WTC11 (cell line): ENCODE measurements around the gene EGF.

Experiments
- AFF4 ChIP-seq: sonication (generic); formaldehyde crosslinking; IDR thresholded peaks from 2 replicates; pipeline ENCODE4 v1.8.1; 2023; ENCODE audit warnings: mild to moderate bottlenecking, missing genetic modification reagents, borderline replicate concordance
- CREB1 ChIP-seq: sonication (generic); formaldehyde crosslinking; IDR thresholded peaks from 2 replicates; pipeline ENCODE4 v1.8.0; 2023; ENCODE audit warnings: mild to moderate bottlenecking, missing genetic modification reagents
- CTCF ChIP-seq: fragments of 200-600 bp; IDR thresholded peaks from 2 replicates; pipeline ENCODE4 v1.8.0; 2022; ENCODE audit warnings: antibody characterized with exemption
- E2F5 ChIP-seq: sonication (generic); formaldehyde crosslinking; IDR thresholded peaks from 2 replicates; pipeline ENCODE4 v1.8.1; 2022; ENCODE audit warnings: mild to moderate bottlenecking, moderate library complexity, missing genetic modification reagents
- ETV6 ChIP-seq: sonication (generic); formaldehyde crosslinking; IDR thresholded peaks from 2 replicates; pipeline ENCODE4 v1.8.1; 2022; ENCODE audit warnings: mild to moderate bottlenecking, missing genetic modification reagents
- FOXK1 ChIP-seq: sonication (generic); formaldehyde crosslinking; IDR thresholded peaks from 2 replicates; pipeline ENCODE4 v1.8.0; 2022; ENCODE audit warnings: mild to moderate bottlenecking, moderate library complexity, missing genetic modification reagents
- MAX ChIP-seq: sonication (generic); formaldehyde crosslinking; IDR thresholded peaks from 2 replicates; pipeline ENCODE4 v1.8.0; 2022; ENCODE audit warnings: mild to moderate bottlenecking, missing genetic modification reagents
- MXD4 ChIP-seq: fragments of 250-450 bp; sonication (Bioruptor Pico); IDR thresholded peaks from 2 replicates; pipeline ENCODE4 v1.8.0; 2021; ENCODE audit warnings: mild to moderate bottlenecking, moderate library complexity, borderline replicate concordance
- NFE2L1 ChIP-seq: sonication (generic); formaldehyde crosslinking; IDR thresholded peaks from 2 replicates; pipeline ENCODE4 v1.8.1; 2023; ENCODE audit warnings: missing genetic modification reagents
- TP53 ChIP-seq: sonication (generic); formaldehyde crosslinking; IDR thresholded peaks from 2 replicates; pipeline ENCODE4 v1.8.1; 2023; ENCODE audit warnings: mild to moderate bottlenecking, missing genetic modification reagents
- USF1 ChIP-seq: sonication (generic); formaldehyde crosslinking; IDR thresholded peaks from 2 replicates; pipeline ENCODE4 v1.8.0; 2022; ENCODE audit warnings: mild to moderate bottlenecking, missing genetic modification reagents
- USF2 ChIP-seq: sonication (generic); formaldehyde crosslinking; IDR thresholded peaks from 2 replicates; pipeline ENCODE4 v1.8.1; 2023; ENCODE audit warnings: mild to moderate bottlenecking, missing genetic modification reagents, moderate library complexity
- ZNF121 ChIP-seq: sonication (generic); formaldehyde crosslinking; IDR thresholded peaks from 2 replicates; pipeline ENCODE4 v1.8.0; 2023; ENCODE audit warnings: missing genetic modification reagents
- ZNF138 ChIP-seq: sonication (generic); formaldehyde crosslinking; conservative IDR thresholded peaks from 2 replicates; pipeline ENCODE4 v1.8.1; 2022; ENCODE audit warnings: mild to moderate bottlenecking, moderate library complexity, missing genetic modification reagents

GRCh38 chr4:109944591-109944990 is 31.9 kb downstream of the EGF start:
- TF ChIP-seq MAX (CRISPR knock-in tag) (no peak), CTCF (no peak), CREB1 (CRISPR knock-in tag) (no peak), NFE2L1 (CRISPR knock-in tag) (no peak), MXD4 (CRISPR knock-in tag) (no peak), USF1 (no peak), AFF4 (CRISPR knock-in tag) (no peak), ETV6 (CRISPR knock-in tag) (no peak), ZNF138 (CRISPR knock-in tag) (no peak), USF2 (no peak), ZNF121 (CRISPR knock-in tag) (no peak), FOXK1 (CRISPR knock-in tag) (no peak), TP53 (CRISPR knock-in tag) (no peak), E2F5 (CRISPR knock-in tag) (no peak)
